Left renal pelvis (tissue), 4 donors: ENCODE measurements around the gene EPHA6. TPM values are rescaled to one million over a fixed set of nuclear protein-coding genes. Genes with fewer than 3 reads are reported as not detected.
"Not testable (repeated sequence)": the region's sequence is repeated elsewhere in the genome, so short reads cannot be mapped to it uniquely, and the experiment has no call there.

Experiments used
- DNase-seq, 4 donors: peaks; one replicate each; pipeline ENCODE4 v3.0.0-alpha.2; 2013; ENCODE audit warnings: low read depth in 4 of 4, low spot score in 3 of 4
- polyA plus RNA-seq, 4 donors: library from polyadenylated mRNA; unstranded; fragments of 120-200 nt; gene quantifications; one replicate each; pipeline ENCODE4 v1.2.1, GENCODE V29; 2013; ENCODE audit not compliant: insufficient read length in 4 of 4

EPHA6 gene
- polyA plus RNA-seq, 4 donors, result 0.37 to 1.8 (median 1.4) TPM

- DNase-seq, result no peak
These were observed 85.6 kb downstream of the EPHA6 start for GRCh38 chr3:96900031-96900430.

GRCh38 chr3:96900566-96900965, 86.2 kb downstream of the EPHA6 start:
- DNase-seq, result no peak

GRCh38 chr3:96915445-96915844, 101.1 kb downstream of the EPHA6 start:
- DNase-seq, result no peak

GRCh38 chr3:96931119-96931862, 116.9 kb downstream of the EPHA6 start:
- DNase-seq, result no peak

GRCh38 chr3:96942131-96942530, 127.7 kb downstream of the EPHA6 start:
- not testable (repeated sequence) for DNase-seq

GRCh38 chr3:96958856-96959255, 144.5 kb downstream of the EPHA6 start:
- no peak for DNase-seq

GRCh38 chr3:96959474-96959873, 145.1 kb downstream of the EPHA6 start:
- DNase-seq, result no peak

GRCh38 chr3:96959901-96960641, 145.7 kb downstream of the EPHA6 start:
- no peak for DNase-seq

GRCh38 chr3:96960661-96961330, 146.4 kb downstream of the EPHA6 start:
- no peak for DNase-seq

- DNase-seq, result no peak
These were observed 147.2 kb downstream of the EPHA6 start for GRCh38 chr3:96961576-96961975.

GRCh38 chr3:96966181-96966929, 152.0 kb downstream of the EPHA6 start:
- no peak for DNase-seq

- DNase-seq, result no peak
These were observed 155.8 kb downstream of the EPHA6 start for GRCh38 chr3:96970211-96970610.

GRCh38 chr3:96977671-96978070, 163.3 kb downstream of the EPHA6 start:
- DNase-seq, result no peak

- not testable (repeated sequence) for DNase-seq
These were observed 169.3 kb downstream of the EPHA6 start for GRCh38 chr3:96983716-96984115.

- no peak for DNase-seq
These were observed 171.8 kb downstream of the EPHA6 start for GRCh38 chr3:96986241-96986640.

GRCh38 chr3:96991231-96991630, 176.8 kb downstream of the EPHA6 start:
- no peak for DNase-seq

- no peak for DNase-seq
These were observed 177.5 kb downstream of the EPHA6 start for GRCh38 chr3:96991800-96992365.

GRCh38 chr3:96994988-96995387, 180.6 kb downstream of the EPHA6 start:
- DNase-seq, result no peak

- no peak for DNase-seq
These were observed 181.6 kb downstream of the EPHA6 start for GRCh38 chr3:96996009-96996408.

- no peak for DNase-seq
These were observed 187.2 kb downstream of the EPHA6 start for GRCh38 chr3:97001611-97002010.
